Measurements from ENCODE around the gene CCDC54. TPM values are rescaled to one million over a fixed set of nuclear protein-coding genes. Genes with fewer than 3 reads are reported as not detected.
"Not testable (repeated sequence)": the region's sequence is repeated elsewhere in the genome, so short reads cannot be mapped to it uniquely, and the experiment has no call there.

CCDC54 gene
- total RNA-seq (not detected), total RNA-seq (0 reads per million in 172 experiments)
- not detected for polyA plus RNA-seq (2013, experiment 1 of 2)
- polyA plus RNA-seq (2013, experiment 2 of 2), result 0.04 TPM

GRCh38 chr3:107377151-107377550, at the start of gene CCDC54:
TSS of gene CCDC54 (plus strand) at chr3:107377439. CDS start at chr3:107377588, 149 bp downstream.
- TF ChIP-seq CTCF (IDR thresholded peaks at IDR 0.05), result no peak

GRCh38 chr3:107328069-107328468, 49.2 kb upstream of the CCDC54 start:
- ChIA-PET CTCF (no interaction called here), POLR2A (no interaction called here)
- ATAC-seq (ENCODE audit: poor library complexity) (no peak), DNase-seq (no peak)
- no peaks in the 10 kb centered on the region for H3K9me3 ChIP-seq (ENCODE audit: control insufficient read depth in 1 of 2, insufficient read depth in 1 of 2, low read length in 2 of 2)
- H3K9me3 Mint-ChIP-seq, result no peaks in the 10 kb centered on the region
- TF ChIP-seq CTCF (IDR thresholded peaks at IDR 0.05), result no peak
- no peak overlapping the region for H3K27ac Mint-ChIP-seq
- H3K4me1 ChIP-seq (ENCODE audit: insufficient read depth, low read length), result no peaks in the 10 kb centered on the region
- H3K36me3 ChIP-seq (ENCODE audit: insufficient read depth, low read length), result no peaks in the 10 kb centered on the region
- no peaks in the 10 kb centered on the region for H3K27me3 Mint-ChIP-seq
- no peak overlapping the region for H3K4me3 Mint-ChIP-seq
- H3K36me3 Mint-ChIP-seq (ENCODE audit: low read depth), result no peaks in the 10 kb centered on the region
- H3K27ac ChIP-seq (ENCODE audit: low read depth in 1 of 2, low read length in 2 of 2), result no peak overlapping the region
- no peaks in the 10 kb centered on the region for H3K27me3 ChIP-seq (ENCODE audit: control insufficient read depth in 1 of 2, insufficient read depth in 2 of 2, low read length in 2 of 2)
- H3K4me3 ChIP-seq (ENCODE audit: low read length), result no peak overlapping the region
- intact Hi-C loops (cut with DNase I, micrococcal nuclease), result no loop called here
- no peaks in the 10 kb centered on the region for H3K4me1 Mint-ChIP-seq (ENCODE audit: low read depth)

More at GRCh38 chr3:107377151-107377550, at the start of gene CCDC54:
- H3K4me1 ChIP-seq (ENCODE audit: insufficient read depth, low read length), result no peaks in the 10 kb centered on the region
- ATAC-seq (ENCODE audit: poor library complexity) (no peak), DNase-seq (no peak)
- H3K27me3 ChIP-seq (ENCODE audit: control insufficient read depth in 1 of 2, insufficient read depth in 2 of 2, low read length in 2 of 2), result peaks cover 0 to 4% of the 10 kb centered on the region in 2 experiments
- H3K4me3 Mint-ChIP-seq, result no peak within 1 kb of the TSS
- ChIA-PET POLR2A (no interaction called here), CTCF (no interaction called here)
- H3K4me1 Mint-ChIP-seq (ENCODE audit: low read depth), result no peaks in the 10 kb centered on the region
- H3K9me3 Mint-ChIP-seq, result no peaks in the 10 kb centered on the region
- no peaks in the 10 kb centered on the region for H3K36me3 ChIP-seq (ENCODE audit: insufficient read depth, low read length)
- no peaks in the 10 kb centered on the region for H3K9me3 ChIP-seq (ENCODE audit: control insufficient read depth in 1 of 2, insufficient read depth in 1 of 2, low read length in 2 of 2)
- H3K27ac ChIP-seq (ENCODE audit: low read depth in 1 of 2, low read length in 2 of 2), result no peak within 1 kb of the TSS
- H3K4me3 ChIP-seq (ENCODE audit: low read length), result no peak within 1 kb of the TSS
- H3K27ac Mint-ChIP-seq, result no peak within 1 kb of the TSS
- intact Hi-C loops (cut with DNase I, micrococcal nuclease), result no loop called here
- H3K36me3 Mint-ChIP-seq (ENCODE audit: low read depth), result no peaks in the 10 kb centered on the region
- H3K27me3 Mint-ChIP-seq, result peaks cover 20% of the 10 kb centered on the region

GRCh38 chr3:107329088-107329487, 48.2 kb upstream of the CCDC54 start:
- POLR2A ChIA-PET, result no interaction called here
- Histone ChIP-seq H3K36me3 (ENCODE audit: insufficient read depth, low read length) (no peaks in the 10 kb centered on the region), H3K27ac (ENCODE audit: low read depth in 1 of 2, low read length in 2 of 2) (no peak overlapping the region), H3K27me3 (ENCODE audit: control insufficient read depth in 1 of 2, insufficient read depth in 2 of 2, low read length in 2 of 2) (no peaks in the 10 kb centered on the region), H3K9me3 (ENCODE audit: control insufficient read depth in 1 of 2, insufficient read depth in 1 of 2, low read length in 2 of 2) (no peaks in the 10 kb centered on the region), H3K4me3 (ENCODE audit: low read length) (no peak overlapping the region), H3K4me1 (ENCODE audit: insufficient read depth, low read length) (no peaks in the 10 kb centered on the region)
- H3K27me3 Mint-ChIP-seq, result no peaks in the 10 kb centered on the region
- no peaks in the 10 kb centered on the region for H3K36me3 Mint-ChIP-seq (ENCODE audit: low read depth)
- H3K4me1 Mint-ChIP-seq (ENCODE audit: low read depth), result no peaks in the 10 kb centered on the region
- CTCF ChIA-PET, result no interaction called here
- H3K27ac Mint-ChIP-seq, result no peak overlapping the region
- no peaks in the 10 kb centered on the region for H3K9me3 Mint-ChIP-seq
- ATAC-seq (ENCODE audit: poor library complexity) (no peak), DNase-seq (no peak)
- intact Hi-C loops (cut with DNase I, micrococcal nuclease), result no loop called here
- no peak for TF ChIP-seq CTCF (IDR thresholded peaks at IDR 0.05)
- no peak overlapping the region for H3K4me3 Mint-ChIP-seq

GRCh38 chr3:107339690-107340089, 37.5 kb upstream of the CCDC54 start:
- DNase-seq; H3K4me3 Mint-ChIP-seq; H3K9me3 ChIP-seq (ENCODE audit: control insufficient read depth in 1 of 2, insufficient read depth in 1 of 2, low read length in 2 of 2); H3K4me1 ChIP-seq (ENCODE audit: insufficient read depth, low read length); H3K36me3 Mint-ChIP-seq (ENCODE audit: low read depth); H3K27ac ChIP-seq (ENCODE audit: low read depth in 1 of 2, low read length in 2 of 2); H3K27ac Mint-ChIP-seq; H3K4me1 Mint-ChIP-seq (ENCODE audit: low read depth); intact Hi-C loops (cut with DNase I, micrococcal nuclease); CTCF ChIA-PET; H3K9me3 Mint-ChIP-seq; H3K27me3 Mint-ChIP-seq; H3K4me3 ChIP-seq (ENCODE audit: low read length); H3K27me3 ChIP-seq (ENCODE audit: control insufficient read depth in 1 of 2, insufficient read depth in 2 of 2, low read length in 2 of 2); POLR2A ChIA-PET; ATAC-seq (ENCODE audit: poor library complexity); H3K36me3 ChIP-seq (ENCODE audit: insufficient read depth, low read length): not testable (repeated sequence)

Measured in CD4-positive, alpha-beta T cell (primary cell).